ENCODE data around the gene NTHL1. TPM values are rescaled to one million over a fixed set of nuclear protein-coding genes. Genes with fewer than 3 reads are reported as not detected.
A peak's percentile ranks its signal among the peaks of the same experiment; 100 is the strongest.

Gene NTHL1
- total and polyA plus RNA-seq, 10 of the 15 experiments (the other 5 are each of a cell fraction or from before 2014, with no cell fraction given): 0.85 to 54.7 (median 39.0) TPM

DNA sequence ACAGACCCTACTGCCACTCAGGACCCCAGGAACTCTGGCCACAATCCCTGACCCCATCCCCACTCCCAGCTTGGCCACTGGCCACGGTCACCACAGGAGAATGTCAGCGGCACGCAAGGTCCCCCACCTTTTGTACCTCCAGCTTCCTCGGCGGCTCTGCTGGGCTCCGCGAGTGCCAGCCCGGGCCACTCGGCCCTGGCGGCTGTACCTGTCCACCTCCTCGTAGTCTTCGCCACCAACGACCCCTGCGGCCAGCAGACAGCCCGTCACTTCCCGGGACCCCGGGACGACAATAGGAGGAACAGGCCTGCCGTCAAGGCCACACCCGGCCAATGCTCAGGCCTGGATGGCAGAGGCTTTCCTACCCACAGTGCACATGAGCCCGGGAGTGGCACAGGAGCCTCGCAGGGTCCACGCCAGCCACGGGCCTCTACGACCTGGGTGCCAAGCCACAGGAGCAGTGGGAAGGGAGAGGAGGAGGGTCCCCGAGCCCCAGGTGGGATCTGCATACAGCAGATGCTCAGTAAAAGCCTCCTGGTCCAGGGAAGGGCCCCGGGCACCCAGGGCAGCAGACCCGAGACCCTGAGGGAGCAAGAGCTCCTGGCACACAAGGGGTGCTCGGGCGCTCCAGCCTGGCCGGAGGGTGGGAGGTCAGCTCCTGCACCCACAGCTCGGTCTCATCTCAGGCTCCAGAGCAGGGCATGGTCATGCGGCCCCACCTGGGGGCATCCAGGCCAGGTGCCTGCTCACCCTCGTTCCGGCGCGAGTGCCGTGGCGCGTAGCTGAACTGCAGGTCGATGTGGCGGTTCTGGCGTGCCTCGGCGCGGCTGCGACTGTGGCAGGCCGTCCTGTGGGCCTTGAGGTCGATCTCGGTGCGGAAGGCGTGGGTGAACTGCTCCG is 45.9 kb downstream of the NTHL1 start:
- ATAC-seq (no peak), DNase-seq (ENCODE audit: low read depth, low spot score) (no peak), FAIRE-seq (no peak)
- 97% methylated on average over 53 of the region's 53 CpGs for WGBS (ENCODE audit: insufficient coverage, insufficient replicate concordance, low lambda C conversion rate, missing lambda C conversion rate)
- H3K27ac ChIP-seq (ENCODE audit: control insufficient read depth, insufficient read depth): no peak overlapping the region
- no peaks in the 10 kb centered on the region for H3K27me3 ChIP-seq (replicated peaks in 1 of 2; ENCODE audit: control insufficient read depth in 2 of 2, insufficient read depth in 2 of 2, low read length in 1 of 2)
- RAD21 ChIA-PET (ENCODE audit: unreplicated experiment): interaction anchor here (0.6 to 2.5 kb wide), 3 partner anchors 11 to 138 kb away, joined by 3 to 14 read pairs (median 4); no protein-coding TSS in a partner anchor
- CTCF ChIA-PET: interaction anchor here (0.7 to 4.3 kb wide), 5 partner anchors 8 to 198 kb away, joined by 3 to 54 read pairs (median 4); no protein-coding TSS in a partner anchor
- no peak overlapping the region for H3K4me2 ChIP-seq (ENCODE audit: control insufficient read depth, insufficient read depth)
- peaks cover 28% of the 10 kb centered on the region for H3K79me2 ChIP-seq (ENCODE audit: control insufficient read depth, insufficient read depth, low read length)
- TF ChIP-seq IKZF2 (IDR thresholded peaks at IDR 0.05): no peak
- no peak for TF ChIP-seq NFYB (IDR thresholded peaks at IDR 0.05; ENCODE audit: insufficient read depth, low read depth, low read length)
- TF ChIP-seq ZBTB4 (CRISPR knock-in tag; IDR thresholded peaks at IDR 0.05): no peak
- TF ChIP-seq, protein P1, sequence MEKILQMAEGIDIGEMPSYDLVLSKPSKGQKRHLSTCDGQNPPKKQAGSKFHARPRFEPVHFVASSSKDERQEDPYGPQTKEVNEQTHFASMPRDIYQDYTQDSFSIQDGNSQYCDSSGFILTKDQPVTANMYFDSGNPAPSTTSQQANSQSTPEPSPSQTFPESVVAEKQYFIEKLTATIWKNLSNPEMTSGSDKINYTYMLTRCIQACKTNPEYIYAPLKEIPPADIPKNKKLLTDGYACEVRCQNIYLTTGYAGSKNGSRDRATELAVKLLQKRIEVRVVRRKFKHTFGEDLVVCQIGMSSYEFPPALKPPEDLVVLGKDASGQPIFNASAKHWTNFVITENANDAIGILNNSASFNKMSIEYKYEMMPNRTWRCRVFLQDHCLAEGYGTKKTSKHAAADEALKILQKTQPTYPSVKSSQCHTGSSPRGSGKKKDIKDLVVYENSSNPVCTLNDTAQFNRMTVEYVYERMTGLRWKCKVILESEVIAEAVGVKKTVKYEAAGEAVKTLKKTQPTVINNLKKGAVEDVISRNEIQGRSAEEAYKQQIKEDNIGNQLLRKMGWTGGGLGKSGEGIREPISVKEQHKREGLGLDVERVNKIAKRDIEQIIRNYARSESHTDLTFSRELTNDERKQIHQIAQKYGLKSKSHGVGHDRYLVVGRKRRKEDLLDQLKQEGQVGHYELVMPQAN (conservative IDR thresholded peaks at IDR 0.05): no peak
- no peak for TF ChIP-seq YY1 (IDR thresholded peaks at IDR 0.05; ENCODE audit: low read depth, low read length)
- TF ChIP-seq, protein P2, sequence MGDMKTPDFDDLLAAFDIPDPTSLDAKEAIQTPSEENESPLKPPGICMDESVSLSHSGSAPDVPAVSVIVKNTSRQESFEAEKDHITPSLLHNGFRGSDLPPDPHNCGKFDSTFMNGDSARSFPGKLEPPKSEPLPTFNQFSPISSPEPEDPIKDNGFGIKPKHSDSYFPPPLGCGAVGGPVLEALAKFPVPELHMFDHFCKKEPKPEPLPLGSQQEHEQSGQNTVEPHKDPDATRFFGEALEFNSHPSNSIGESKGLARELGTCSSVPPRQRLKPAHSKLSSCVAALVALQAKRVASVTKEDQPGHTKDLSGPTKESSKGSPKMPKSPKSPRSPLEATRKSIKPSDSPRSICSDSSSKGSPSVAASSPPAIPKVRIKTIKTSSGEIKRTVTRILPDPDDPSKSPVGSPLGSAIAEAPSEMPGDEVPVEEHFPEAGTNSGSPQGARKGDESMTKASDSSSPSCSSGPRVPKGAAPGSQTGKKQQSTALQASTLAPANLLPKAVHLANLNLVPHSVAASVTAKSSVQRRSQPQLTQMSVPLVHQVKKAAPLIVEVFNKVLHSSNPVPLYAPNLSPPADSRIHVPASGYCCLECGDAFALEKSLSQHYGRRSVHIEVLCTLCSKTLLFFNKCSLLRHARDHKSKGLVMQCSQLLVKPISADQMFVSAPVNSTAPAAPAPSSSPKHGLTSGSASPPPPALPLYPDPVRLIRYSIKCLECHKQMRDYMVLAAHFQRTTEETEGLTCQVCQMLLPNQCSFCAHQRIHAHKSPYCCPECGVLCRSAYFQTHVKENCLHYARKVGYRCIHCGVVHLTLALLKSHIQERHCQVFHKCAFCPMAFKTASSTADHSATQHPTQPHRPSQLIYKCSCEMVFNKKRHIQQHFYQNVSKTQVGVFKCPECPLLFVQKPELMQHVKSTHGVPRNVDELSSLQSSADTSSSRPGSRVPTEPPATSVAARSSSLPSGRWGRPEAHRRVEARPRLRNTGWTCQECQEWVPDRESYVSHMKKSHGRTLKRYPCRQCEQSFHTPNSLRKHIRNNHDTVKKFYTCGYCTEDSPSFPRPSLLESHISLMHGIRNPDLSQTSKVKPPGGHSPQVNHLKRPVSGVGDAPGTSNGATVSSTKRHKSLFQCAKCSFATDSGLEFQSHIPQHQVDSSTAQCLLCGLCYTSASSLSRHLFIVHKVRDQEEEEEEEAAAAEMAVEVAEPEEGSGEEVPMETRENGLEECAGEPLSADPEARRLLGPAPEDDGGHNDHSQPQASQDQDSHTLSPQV (IDR thresholded peaks at IDR 0.05): no peak
- peak; percentile 26 for TF ChIP-seq POLR2A (IDR thresholded peaks at IDR 0.05; ENCODE audit: low read depth, low read length)
- H3K9ac ChIP-seq (ENCODE audit: control insufficient read depth, insufficient read depth, low read length): no peak overlapping the region
- H4K20me1 ChIP-seq (ENCODE audit: control insufficient read depth, insufficient read depth): peaks cover 6% of the 10 kb centered on the region
- intact Hi-C loops (cut with micrococcal nuclease; ENCODE audit: unreplicated experiment): no loop called here
- no peaks in the 10 kb centered on the region for H3K9me3 ChIP-seq (replicated peaks; ENCODE audit: control insufficient read depth, insufficient read depth, low read length)
- SMC1A ChIA-PET (ENCODE audit: uncharacterized antibody, unreplicated experiment): no interaction called here
- POLR2A ChIA-PET: no interaction called here
- no peak overlapping the region for H3K4me3 ChIP-seq
- H3K4me1 ChIP-seq (ENCODE audit: control insufficient read depth, insufficient read depth, low read length): peaks cover 8% of the 10 kb centered on the region
- in situ Hi-C loops (cut with MboI): no loop called here
- peaks cover 3 to 50% of the 10 kb centered on the region in 2 experiments for H3K36me3 ChIP-seq (ENCODE audit: control insufficient read depth in 2 of 2, insufficient read depth in 2 of 2, low read length in 1 of 2)
- no peak overlapping the region for H2AFZ ChIP-seq (ENCODE audit: control insufficient read depth, low read depth, low read length)
- BruUV-seq (replicated peaks): no TSS peak
